HG03060 (cell line): ENCODE measurements around the gene CNKSR3.

Experiments
- ATAC-seq: cut with Tn5 transposase; IDR thresholded peaks from one replicate; pipeline ENCODE4 v1.9.1; 2021; ENCODE audit warnings: low read depth, moderate number of reproducible peaks; ENCODE audit not compliant: unreplicated experiment

The CNKSR3 gene

DNA sequence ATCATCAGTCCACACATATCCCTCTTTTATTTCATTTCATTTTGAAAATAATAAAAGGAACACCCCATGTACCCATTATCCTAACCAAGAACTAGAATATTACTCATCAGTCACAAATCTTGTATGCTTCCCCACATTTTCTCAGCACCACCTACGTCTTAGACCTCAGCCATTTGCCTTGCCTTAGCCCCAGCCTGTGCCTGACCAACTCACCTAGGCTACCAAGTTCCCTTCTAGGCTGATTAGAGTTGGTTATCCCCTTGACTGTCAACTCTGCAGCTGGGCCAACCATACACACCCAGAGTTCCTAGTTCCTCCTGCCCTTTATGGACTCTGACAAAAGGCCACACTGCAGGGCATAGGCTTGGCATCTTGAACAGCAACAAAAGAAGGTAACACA, 120.5 kb downstream of the CNKSR3 start:
- no peak for ATAC-seq

- no peak for ATAC-seq
Observed at GRCh38 chr6:154388803-154389202, 121.7 kb downstream of the CNKSR3 start.

GRCh38 chr6:154386848-154387717, 123.4 kb downstream of the CNKSR3 start:
- ATAC-seq: no peak

DNA sequence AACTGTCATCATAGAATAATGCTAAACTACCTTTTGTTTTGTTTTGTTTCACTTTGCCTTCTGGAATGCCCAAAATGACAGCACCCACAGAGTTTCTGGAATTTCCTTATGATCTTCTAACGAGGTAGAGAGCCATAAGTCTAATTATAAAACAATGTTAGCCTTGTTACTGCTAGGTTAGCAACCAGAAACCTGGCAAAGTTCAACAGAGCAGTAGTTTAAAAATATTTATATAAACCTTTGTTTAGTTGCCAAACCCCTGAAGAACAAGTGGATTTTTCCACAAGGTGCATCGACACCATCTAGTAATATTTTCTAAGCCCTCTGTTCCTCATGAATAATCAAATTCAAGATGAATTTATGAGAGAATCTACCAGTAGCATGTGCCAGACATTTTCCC, 126.3 kb downstream of the CNKSR3 start:
- ATAC-seq: no peak

- ATAC-seq: no peak
Observed at GRCh38 chr6:154383273-154383672, 127.2 kb downstream of the CNKSR3 start.

- no peak for ATAC-seq
Observed at GRCh38 chr6:154382740-154383139, 127.7 kb downstream of the CNKSR3 start.

DNA sequence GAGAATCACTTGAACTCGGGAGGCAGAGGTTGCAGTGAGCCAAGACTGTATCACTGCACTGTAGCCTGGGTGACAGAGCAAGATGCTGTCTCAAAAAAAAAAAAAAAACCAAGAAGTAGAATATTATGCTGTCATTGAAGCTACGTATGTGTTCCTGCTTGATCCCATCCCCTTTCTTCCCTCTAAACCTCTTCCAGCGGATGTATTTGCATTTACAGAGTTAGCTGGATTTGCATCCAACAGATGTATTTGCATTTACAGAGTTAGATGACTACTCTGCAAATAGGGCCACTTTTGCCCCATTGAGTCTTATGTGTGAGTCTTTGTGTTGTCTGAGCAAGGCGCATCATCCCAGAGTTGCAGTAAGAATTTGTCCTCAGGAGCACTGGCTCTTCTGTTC, 128.9 kb downstream of the CNKSR3 start:
- no peak for ATAC-seq

DNA sequence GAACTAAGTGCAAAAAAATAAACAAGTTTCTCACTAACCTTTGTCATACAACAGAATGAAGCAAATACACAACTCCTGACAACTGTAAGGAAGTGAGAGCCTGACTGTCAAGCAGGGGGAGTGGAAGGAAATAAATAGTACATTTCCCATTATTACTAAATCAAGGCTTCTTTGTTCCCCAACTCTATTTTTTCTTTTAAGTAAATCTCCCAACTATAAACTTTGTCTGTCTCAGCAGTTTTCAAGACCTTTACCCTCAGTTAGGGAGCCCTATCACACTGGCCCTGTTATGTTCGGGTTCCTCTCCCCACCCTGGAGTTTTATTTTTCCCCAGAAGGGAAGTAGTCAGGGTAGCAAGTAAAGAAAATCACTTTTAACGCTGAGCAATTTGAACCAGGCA, 129.7 kb downstream of the CNKSR3 start:
- no peak for ATAC-seq

DNA sequence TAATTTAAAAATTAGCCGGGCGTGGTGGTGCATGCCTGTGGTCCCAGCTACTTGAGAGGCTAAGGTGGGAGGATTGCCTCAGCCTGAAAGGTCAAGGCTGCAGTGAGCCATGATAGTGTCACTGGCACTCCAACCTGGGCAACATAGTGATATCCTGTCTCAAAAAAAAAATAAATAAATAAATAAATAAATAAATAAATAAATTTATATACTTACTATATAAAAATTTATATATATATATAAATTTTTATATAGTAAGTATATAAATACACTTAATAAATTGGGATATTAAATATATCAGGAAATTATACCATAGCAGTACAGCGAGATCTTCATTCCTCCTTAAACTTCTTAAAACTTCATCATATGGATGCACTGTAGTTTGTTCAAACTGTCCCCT, 130.9 kb downstream of the CNKSR3 start:
- no peak for ATAC-seq

DNA sequence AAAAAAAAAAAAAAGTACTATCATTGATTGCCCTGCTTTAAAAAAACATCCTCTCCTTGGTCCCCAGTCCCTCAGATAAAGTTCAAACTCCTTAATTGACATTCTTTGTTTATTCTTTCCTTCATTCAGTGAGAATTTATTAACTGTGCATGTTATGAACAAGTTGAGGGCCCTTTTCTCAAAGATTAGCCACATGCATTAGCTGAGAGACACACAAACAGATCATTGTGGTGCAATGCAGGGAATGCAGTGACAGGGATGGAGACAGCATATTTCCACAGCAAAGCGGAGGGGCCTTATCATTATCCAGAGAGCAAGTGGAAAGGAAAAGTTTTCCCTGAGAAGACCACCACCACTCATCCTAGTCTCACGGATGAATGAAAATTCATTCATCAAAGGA, 132.0 kb downstream of the CNKSR3 start:
- ATAC-seq: no peak

- ATAC-seq: no peak
Observed at GRCh38 chr6:154377726-154378125, 132.8 kb downstream of the CNKSR3 start.

- no peak for ATAC-seq
Observed at GRCh38 chr6:154373971-154374370, 136.5 kb downstream of the CNKSR3 start.

GRCh38 chr6:154371281-154371680, 139.2 kb downstream of the CNKSR3 start:
- no peak for ATAC-seq

GRCh38 chr6:154370545-154370944, 139.9 kb downstream of the CNKSR3 start:
- ATAC-seq: no peak

DNA sequence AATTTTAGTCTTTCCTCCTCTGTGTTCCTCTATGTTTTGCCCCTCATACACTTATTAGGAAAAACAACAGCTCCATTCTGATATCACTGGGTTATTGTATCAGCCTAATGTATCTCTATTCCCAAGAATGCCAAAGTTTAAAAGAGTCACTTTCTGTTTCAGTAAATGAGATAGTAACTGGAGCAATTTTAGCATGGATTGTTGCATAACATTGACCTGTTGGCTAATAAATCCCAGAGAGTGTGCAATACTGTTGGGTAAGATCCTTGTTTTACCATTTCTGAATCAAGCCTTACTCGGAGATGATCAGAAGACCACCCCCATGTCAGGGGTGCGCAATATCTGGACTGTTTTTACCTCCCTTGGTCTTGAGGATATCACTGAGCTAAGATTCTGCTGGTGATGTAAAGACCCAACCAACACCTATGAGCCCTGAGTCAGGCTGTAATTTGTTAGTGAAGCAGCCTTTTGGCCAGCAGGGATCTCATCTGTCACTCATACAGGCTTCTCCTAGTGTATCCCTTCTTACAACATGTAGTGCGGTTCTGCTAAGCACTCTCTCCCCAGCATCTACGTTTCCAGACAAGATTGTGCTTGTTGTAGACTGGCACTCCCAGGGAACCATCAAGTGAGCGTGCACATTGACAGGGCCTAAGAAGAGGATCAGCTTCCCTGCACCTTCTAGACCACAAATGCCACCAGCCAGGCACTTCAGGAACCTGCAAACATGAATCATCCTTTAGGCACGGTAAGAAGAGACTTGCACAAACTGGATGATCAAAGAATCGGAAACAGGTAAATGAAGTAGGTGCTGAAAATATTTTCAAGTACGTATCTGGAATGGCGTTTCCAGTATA, 142.4 kb downstream of the CNKSR3 start:
- no peak for ATAC-seq

- ATAC-seq: no peak
Observed at GRCh38 chr6:154367336-154367735, 143.1 kb downstream of the CNKSR3 start.

DNA sequence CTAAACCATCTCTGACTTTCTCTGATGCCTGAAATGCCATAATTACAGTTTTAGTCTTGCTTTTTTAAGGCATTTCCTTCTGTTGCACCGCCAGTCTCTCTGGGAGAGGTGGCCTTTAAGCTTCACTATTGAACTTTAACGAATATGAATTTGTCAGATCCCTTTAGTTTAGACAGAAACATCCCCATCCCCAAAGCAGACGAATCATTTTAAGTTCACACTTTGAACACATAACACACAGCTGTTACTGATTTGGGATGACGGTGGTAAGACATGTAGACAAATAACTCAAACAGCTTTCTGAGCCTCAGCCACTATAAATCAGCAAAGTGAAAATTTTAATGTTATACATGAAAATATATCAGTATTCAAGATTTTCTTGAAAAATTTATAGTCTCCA, 146.7 kb downstream of the CNKSR3 start:
- no peak for ATAC-seq

DNA sequence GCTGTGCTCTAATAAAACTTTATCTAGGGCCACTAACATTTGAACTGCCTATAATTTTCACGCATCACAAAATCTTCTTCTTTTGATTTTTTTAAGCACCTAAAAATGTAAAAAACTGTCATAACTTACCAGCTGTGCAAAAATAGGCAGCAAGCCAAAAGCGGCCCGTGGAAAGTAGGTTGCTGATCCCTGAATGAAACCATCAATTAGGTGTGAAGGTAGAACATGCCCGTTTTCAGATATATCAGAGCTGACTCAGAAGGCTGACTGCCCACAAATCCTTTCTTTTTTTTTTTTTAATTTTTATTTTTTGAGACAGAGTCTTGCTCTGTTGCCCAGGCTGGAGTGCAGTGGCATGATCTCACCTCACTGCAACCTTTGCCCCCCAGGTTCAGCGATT, 149.0 kb downstream of the CNKSR3 start:
- no peak for ATAC-seq

- ATAC-seq: no peak
Observed at GRCh38 chr6:154360476-154360875, 150.0 kb downstream of the CNKSR3 start.

GRCh38 chr6:154359679-154360078, 150.8 kb downstream of the CNKSR3 start:
- no peak for ATAC-seq

GRCh38 chr6:154359161-154359574, 151.3 kb downstream of the CNKSR3 start:
- no peak for ATAC-seq
